Right cardiac atrium (tissue), 5 donors: ENCODE data around the gene OPTC. TPM values are rescaled to one million over a fixed set of nuclear protein-coding genes. Genes with fewer than 3 reads are reported as not detected.

ENCODE experiments used
- ATAC-seq, 2 donors: fragments of 200-7000 bp; cut with Tn5 transposase; one replicate each; pipeline versions ENCODE4 v1.8.0 to v1.9.1; 2020; ENCODE audit warnings: moderate library complexity in 2 of 2, mild to moderate bottlenecking in 1 of 2
- DNase-seq, 3 donors: peaks; one replicate each; pipeline ENCODE4 v3.0.0-alpha.2; 2020
- H3K27ac ChIP-seq: one replicate; pipeline ENCODE4 v1.5.1; 2013; ENCODE audit warnings: mild to moderate bottlenecking, low read length, control low read depth, moderate library complexity
- H3K27me3 ChIP-seq: one replicate; pipeline ENCODE4 v1.6.1; 2013; ENCODE audit not compliant: control insufficient read depth, insufficient read depth
- H3K4me1 ChIP-seq: one replicate; pipeline ENCODE4 v1.6.1; 2013; ENCODE audit warnings: low read length; ENCODE audit not compliant: control insufficient read depth, insufficient read depth
- H3K4me3 ChIP-seq: one replicate; pipeline ENCODE4 v1.5.1; 2013; ENCODE audit warnings: low read length, control low read depth
- H3K9me3 ChIP-seq: one replicate; pipeline ENCODE4 v1.6.1; 2013; ENCODE audit warnings: low read length; ENCODE audit not compliant: control insufficient read depth
- WGBS: extraction: QIAGEN DNeasy Blood & Tissue Kit; methylation state at CpG from one replicate; pipeline ENCODE4 v1.1.7; 2013; 5-methylcytosine and 5-hydroxymethylcytosine counted together
- intact Hi-C, 4 donors: fragments of 100-400 bp; cut with DNase I; formaldehyde crosslinking; loops; one replicate each; pipeline versions ENCODE4 v1.11.0 to v1.14.0; 2022 to 2023
- polyA plus RNA-seq: library from polyadenylated mRNA; stranded (reverse); fragments of 200-250 nt; gene quantifications from one replicate; pipeline ENCODE4 v1.2.3, GENCODE V29; 2013
- total RNA-seq, 4 donors: library from RNA; stranded (reverse); fragmentation: NEBNext Ultra II Directional; extraction: Animal tissue kit (Norgen Biotek cat#: 25700); gene quantifications; one replicate each; pipeline ENCODE4 v1.2.1, GENCODE V29; 2021
- donor health status: healthy with polysubstance abuse.
- donor health status: DM: no; HTN: yes; CAD: no.
- donor health status: DM: no; HTN: no; CAD: no.
- donor health status: DM: no; HTN: yes; CAD: no; lungs with severe emphysema.
- donor health status: DM: yes; HTN: yes; CAD: no.

OPTC gene
- total and polyA plus RNA-seq, 5 donors, result not detected

GRCh38 chr1:203454986-203455471, 38.9 kb upstream of the OPTC start:
- Histone ChIP-seq H3K9me3 (no peaks in the 10 kb centered on the region), H3K4me1 (no peaks in the 10 kb centered on the region), H3K4me3 (no peak overlapping the region), H3K27ac (no peak overlapping the region), H3K27me3 (no peaks in the 10 kb centered on the region)
- intact Hi-C loops, result no loop called here
- WGBS, result 90% methylated on average over 18 of the region's 18 CpGs
- ATAC-seq, result peak; percentile 12 to 38
- DNase-seq, result peak in 1 of 3 donors; percentile 43

- H3K4me1 ChIP-seq, result no peaks in the 10 kb centered on the region
- no peak overlapping the region for H3K27ac ChIP-seq
- ATAC-seq (peak in 1 of 2 donors; percentile 66), DNase-seq (peak in 2 of 3 donors; percentile 49 to 63)
- H3K4me3 ChIP-seq, result no peak overlapping the region
- H3K27me3 ChIP-seq, result no peaks in the 10 kb centered on the region
- 85% methylated on average over 3 of the region's 3 CpGs for WGBS
- intact Hi-C loops, result no loop called here
- no peaks in the 10 kb centered on the region for H3K9me3 ChIP-seq
Measured at GRCh38 chr1:203455706-203456105, 38.2 kb upstream of the OPTC start.

GRCh38 chr1:203456577-203456976, 37.4 kb upstream of the OPTC start:
- H3K27me3 ChIP-seq, result no peaks in the 10 kb centered on the region
- H3K9me3 ChIP-seq, result no peaks in the 10 kb centered on the region
- no peak overlapping the region for H3K4me3 ChIP-seq
- H3K27ac ChIP-seq, result no peak overlapping the region
- intact Hi-C loops, result no loop called here
- no peak for ATAC-seq
- 87% methylated on average over 4 of the region's 4 CpGs for WGBS
- no peak for DNase-seq
- no peaks in the 10 kb centered on the region for H3K4me1 ChIP-seq

- H3K4me1 ChIP-seq, result no peaks in the 10 kb centered on the region
- DNase-seq, result no peak
- H3K9me3 ChIP-seq, result no peaks in the 10 kb centered on the region
- ATAC-seq, result no peak
- no peaks in the 10 kb centered on the region for H3K27me3 ChIP-seq
- intact Hi-C loops, result no loop called here
- H3K4me3 ChIP-seq, result no peak overlapping the region
- no peak overlapping the region for H3K27ac ChIP-seq
- WGBS, result 92% methylated on average over 5 of the region's 5 CpGs
Measured at GRCh38 chr1:203458078-203458477, 35.9 kb upstream of the OPTC start.

GRCh38 chr1:203459671-203460201, 34.2 kb upstream of the OPTC start:
- ATAC-seq, result no peak
- Histone ChIP-seq H3K27ac (no peak overlapping the region), H3K27me3 (no peaks in the 10 kb centered on the region), H3K4me3 (no peak overlapping the region), H3K9me3 (no peaks in the 10 kb centered on the region), H3K4me1 (peaks cover 3% of the 10 kb centered on the region)
- 58% methylated on average over 8 of the region's 8 CpGs for WGBS
- intact Hi-C loops, result no loop called here
- DNase-seq, result no peak

GRCh38 chr1:203461717-203462116, 32.2 kb upstream of the OPTC start:
- no peak overlapping the region for H3K4me3 ChIP-seq
- H3K27ac ChIP-seq, result no peak overlapping the region
- peaks cover 16% of the 10 kb centered on the region for H3K4me1 ChIP-seq
- ATAC-seq (no peak), DNase-seq (no peak)
- intact Hi-C loops, result no loop called here
- WGBS, result 76% methylated on average over 5 of the region's 5 CpGs
- H3K9me3 ChIP-seq, result no peaks in the 10 kb centered on the region
- H3K27me3 ChIP-seq, result no peaks in the 10 kb centered on the region

GRCh38 chr1:203462143-203462542, 31.8 kb upstream of the OPTC start:
- ATAC-seq (no peak), DNase-seq (peak in 1 of 3 donors; percentile 24)
- WGBS, result 100% methylated on average over 1 of the region's 1 CpG
- Histone ChIP-seq H3K9me3 (no peaks in the 10 kb centered on the region), H3K4me1 (peaks cover 17% of the 10 kb centered on the region), H3K27ac (no peak overlapping the region), H3K27me3 (no peaks in the 10 kb centered on the region), H3K4me3 (no peak overlapping the region)
- intact Hi-C loops, result no loop called here

GRCh38 chr1:203462878-203463277, 31.1 kb upstream of the OPTC start:
- WGBS, result 71% methylated on average over 6 of the region's 6 CpGs
- DNase-seq (peak; percentile 28 to 63 (median 60)), ATAC-seq (no peak)
- intact Hi-C loops, result no loop called here
- Histone ChIP-seq H3K27ac (peak overlapping the region; percentile 60), H3K4me1 (peaks cover 17% of the 10 kb centered on the region), H3K9me3 (no peaks in the 10 kb centered on the region), H3K4me3 (no peak overlapping the region), H3K27me3 (no peaks in the 10 kb centered on the region)

GRCh38 chr1:203463469-203464062, 30.4 kb upstream of the OPTC start:
- H3K27me3 ChIP-seq, result no peaks in the 10 kb centered on the region
- intact Hi-C loops, result no loop called here
- peaks cover 17% of the 10 kb centered on the region for H3K4me1 ChIP-seq
- WGBS, result 57% methylated on average over 7 of the region's 7 CpGs
- H3K27ac ChIP-seq, result peak overlapping the region; percentile 63
- peak; percentile 31 to 36 for ATAC-seq
- DNase-seq, result peak in 2 of 3 donors; percentile 60 to 62
- no peaks in the 10 kb centered on the region for H3K9me3 ChIP-seq
- H3K4me3 ChIP-seq, result no peak overlapping the region

GRCh38 chr1:203464226-203464625, 29.7 kb upstream of the OPTC start:
- Histone ChIP-seq H3K4me1 (peaks cover 17% of the 10 kb centered on the region), H3K27ac (peak overlapping the region; percentile 63), H3K4me3 (no peak overlapping the region), H3K9me3 (no peaks in the 10 kb centered on the region), H3K27me3 (no peaks in the 10 kb centered on the region)
- intact Hi-C loops, result no loop called here
- DNase-seq (peak; percentile 34 to 80 (median 40)), ATAC-seq (no peak)
- 56% methylated on average over 5 of the region's 5 CpGs for WGBS

GRCh38 chr1:203464743-203465142, 29.2 kb upstream of the OPTC start:
- intact Hi-C loops, result no loop called here
- no peaks in the 10 kb centered on the region for H3K27me3 ChIP-seq
- WGBS, result 91% methylated on average over 3 of the region's 3 CpGs
- H3K27ac ChIP-seq, result peak overlapping the region; percentile 63
- ATAC-seq, result no peak
- peak in 2 of 3 donors; percentile 21 to 34 for DNase-seq
- no peaks in the 10 kb centered on the region for H3K9me3 ChIP-seq
- H3K4me3 ChIP-seq, result no peak overlapping the region
- H3K4me1 ChIP-seq, result peaks cover 17% of the 10 kb centered on the region
